GM12878 (cell line): ENCODE measurements around the gene ATP1A1. TPM values are rescaled to one million over a fixed set of nuclear protein-coding genes. Genes with fewer than 3 reads are reported as not detected.
A peak's percentile ranks its signal among the peaks of the same experiment; 100 is the strongest.

Source experiments
- ATF7 ChIP-seq: fragments of 450-650 bp; IDR thresholded peaks from 2 replicates; pipeline ENCODE4 v1.6.1; 2016; ENCODE audit warnings: low read depth, mild to moderate bottlenecking
- CREM ChIP-seq: IDR thresholded peaks from 2 replicates; pipeline ENCODE4 v1.6.1; 2014; ENCODE audit warnings: antibody characterized with exemption, low read depth
- ETV6 ChIP-seq, 2 experiments: fragments of 450-650 bp in 1 of 2; IDR thresholded peaks in 1 of 2; conservative IDR thresholded peaks in 1 of 2; 2 replicates each; pipeline ENCODE4 v1.6.1; 2014; ENCODE audit warnings: antibody characterized with exemption in 1 of 2, borderline replicate concordance in 1 of 2, low read depth in 1 of 2, mild to moderate bottlenecking in 1 of 2, moderate library complexity in 1 of 2
- IKZF2 ChIP-seq, 2 experiments: fragments of 450-650 bp; IDR thresholded peaks; 2 replicates each; pipeline ENCODE4 v1.6.1; 2017; ENCODE audit warnings: mild to moderate bottlenecking in 2 of 2, moderate library complexity in 2 of 2
- MEF2B ChIP-seq: fragments of 450-650 bp; IDR thresholded peaks from 2 replicates; pipeline ENCODE4 v1.6.1; 2018; ENCODE audit warnings: mild to moderate bottlenecking, moderate library complexity; ENCODE audit not compliant: partially characterized antibody, poor library complexity, severe bottlenecking
- MTA2 ChIP-seq: fragments of 450-650 bp; IDR thresholded peaks from 2 replicates; pipeline ENCODE4 v1.6.1; 2016; ENCODE audit warnings: low read depth, mild to moderate bottlenecking, moderate library complexity
- NBN ChIP-seq: fragments of 450-650 bp; IDR thresholded peaks from 2 replicates; pipeline ENCODE4 v1.6.1; 2016
- POLR2AphosphoS2 ChIP-seq: IDR thresholded peaks from 2 replicates; pipeline ENCODE4 v1.6.1; 2011; ENCODE audit warnings: low read depth, mild to moderate bottlenecking, low read length, improper control_type of control experiment, moderate library complexity
- RB1 ChIP-seq: fragments of 450-650 bp; formaldehyde crosslinking; IDR thresholded peaks from 2 replicates; pipeline ENCODE4 v1.6.1; 2017; ENCODE audit warnings: mild to moderate bottlenecking, borderline replicate concordance
- RUNX3 ChIP-seq: IDR thresholded peaks from 2 replicates; pipeline ENCODE4 v1.6.1; 2012; ENCODE audit warnings: low read length, inconsistent platforms
- SPI1 ChIP-seq: IDR thresholded peaks from 2 replicates; pipeline ENCODE4 v1.6.1; 2011; ENCODE audit warnings: low read depth, mild to moderate bottlenecking, low read length, moderate library complexity, borderline replicate concordance; ENCODE audit not compliant: insufficient read depth
- SREBF2 ChIP-seq: IDR thresholded peaks from 2 replicates; pipeline ENCODE4 v1.6.1; 2012; ENCODE audit warnings: mild to moderate bottlenecking, low read length
- WRNIP1 ChIP-seq: IDR thresholded peaks from 2 replicates; pipeline ENCODE4 v1.6.1; 2011; ENCODE audit warnings: low read depth, low read length, improper control_type of control experiment, borderline replicate concordance
- polyA plus RNA-seq, 11 experiments: library from polyadenylated mRNA; depleted of rRNA in 4 of 11; unstranded in 6 of 11; stranded (reverse) in 5 of 11; fragments of >200 nt; fragmentation: Nextera tagmentation in 4 of 11; fragmentation: Illumina TruSeq in 1 of 11; extraction: Ambion mirVana in 4 of 11; extraction: Trizol in 1 of 11; gene quantifications; 1 replicate in 1 of 11; 2 replicates in 10 of 11; pipeline versions ENCODE4 v1.2.1 to v1.2.3, GENCODE V29; 2011 to 2016; ENCODE audit warnings: inconsistent platforms in 2 of 11, missing spikeins in 2 of 11, low read depth in 1 of 11
- total RNA-seq, 4 experiments: library from RNA; depleted of rRNA in 3 of 4; stranded (reverse); fragments of >200 nt in 3 of 4; fragmentation: Illumina TruSeq in 1 of 4; extraction: Trizol in 1 of 4; gene quantifications; 2 replicates each; pipeline versions ENCODE4 v1.2.1 to v1.2.3, GENCODE V29; 2013 to 2021
- TF ChIP-seq, protein P1 (sequence below): fragments of 450-650 bp; IDR thresholded peaks from 2 replicates; pipeline ENCODE4 v1.6.1; 2016; ENCODE audit warnings: mild to moderate bottlenecking

The ATP1A1 gene
- total and polyA plus RNA-seq, 10 of the 15 experiments (the other 5 are each of a cell fraction or from before 2014, with no cell fraction given), result 113 to 566 (median 313) TPM

GRCh38 chr1:116380499-116381242 is 7.6 kb downstream of the ATP1A1 start (continued):
- peak; percentile 69; the same call in 1 of the 2 replicates for TF ChIP-seq ATF7
- no peak for TF ChIP-seq SREBF2
- TF ChIP-seq, protein P1, sequence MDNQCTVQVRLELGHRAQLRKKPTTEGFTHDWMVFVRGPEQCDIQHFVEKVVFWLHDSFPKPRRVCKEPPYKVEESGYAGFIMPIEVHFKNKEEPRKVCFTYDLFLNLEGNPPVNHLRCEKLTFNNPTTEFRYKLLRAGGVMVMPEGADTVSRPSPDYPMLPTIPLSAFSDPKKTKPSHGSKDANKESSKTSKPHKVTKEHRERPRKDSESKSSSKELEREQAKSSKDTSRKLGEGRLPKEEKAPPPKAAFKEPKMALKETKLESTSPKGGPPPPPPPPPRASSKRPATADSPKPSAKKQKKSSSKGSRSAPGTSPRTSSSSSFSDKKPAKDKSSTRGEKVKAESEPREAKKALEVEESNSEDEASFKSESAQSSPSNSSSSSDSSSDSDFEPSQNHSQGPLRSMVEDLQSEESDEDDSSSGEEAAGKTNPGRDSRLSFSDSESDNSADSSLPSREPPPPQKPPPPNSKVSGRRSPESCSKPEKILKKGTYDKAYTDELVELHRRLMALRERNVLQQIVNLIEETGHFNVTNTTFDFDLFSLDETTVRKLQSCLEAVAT, result no peak
- 0 out of 2 replicates have a peak, but pooled peaks have one; percentile 36 for TF ChIP-seq CREM
- peak; percentile 54; the same call in 1 of the 2 replicates for TF ChIP-seq MTA2
- TF ChIP-seq POLR2AphosphoS2, result no peak
- TF ChIP-seq ETV6 (conservative IDR thresholded peaks at IDR 0.05 in 1 of 2, IDR thresholded peaks at IDR 0.05 in 1 of 2; ENCODE audit: borderline replicate concordance in 1 of 2, low read depth in 1 of 2), result peak in 1 of 2 experiments; percentile 37; a peak in 1 of 4 replicates
- peak; percentile 13 for TF ChIP-seq MEF2B
- TF ChIP-seq IKZF2 (IDR thresholded peaks at IDR 0.05), result peak in 1 of 2 experiments; percentile 59; a peak in 3 of 4 replicates
- TF ChIP-seq RB1, result no peak
- TF ChIP-seq WRNIP1, result peak; percentile 63
- TF ChIP-seq NBN, result peak; percentile 46; the same call in 1 of the 2 replicates
- TF ChIP-seq RUNX3, result peak; percentile 47; the same call in 1 of the 2 replicates
- peak; percentile 48 for TF ChIP-seq SPI1
